Gastrocnemius medialis (tissue), 4 donors: ENCODE data around the gene CHST15.

ENCODE experiments used
- POLR2A ChIP-seq, 2 donors: fragments of 450-650 bp; IDR thresholded peaks; one replicate each; pipeline ENCODE4 v1.6.1; 2017; ENCODE audit warnings: antibody characterized with exemption in 2 of 2, mild to moderate bottlenecking in 2 of 2, moderate library complexity in 2 of 2
- TF ChIP-seq, protein P1 (sequence below), 5 experiments: fragments of 450-650 bp in 3 of 5; fragments of 200-600 bp in 2 of 5; sonication (generic) in 2 of 5; IDR thresholded peaks in 4 of 5; conservative IDR thresholded peaks in 1 of 5; 1 replicate in 4 of 5; 2 replicates in 1 of 5; pipeline ENCODE4 v1.5.1; 2016 to 2019; ENCODE audit warnings: antibody characterized with exemption in 5 of 5, mild to moderate bottlenecking in 3 of 5, moderate library complexity in 3 of 5

DNA sequence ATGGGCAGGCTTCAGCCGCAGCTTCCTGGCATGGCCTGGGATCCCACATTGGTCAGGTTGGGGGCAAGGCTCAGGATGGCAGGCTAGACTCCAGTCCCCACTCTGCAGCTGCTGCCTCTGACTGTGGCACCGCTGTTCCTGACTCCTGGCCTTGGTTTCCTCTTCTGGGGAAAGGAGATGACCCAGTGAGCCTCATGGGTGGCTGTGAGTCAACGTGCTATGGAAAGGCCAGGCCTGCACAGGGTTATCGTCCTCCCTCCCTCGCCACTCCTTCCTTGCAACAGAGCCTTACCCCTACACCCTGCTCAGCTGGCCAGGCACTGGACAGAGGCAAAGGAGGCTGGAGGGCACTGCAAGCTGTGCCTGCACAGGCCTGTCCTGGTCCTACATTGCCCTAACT lies 36.1 kb upstream of the CHST15 start:
- TF ChIP-seq, protein P1, sequence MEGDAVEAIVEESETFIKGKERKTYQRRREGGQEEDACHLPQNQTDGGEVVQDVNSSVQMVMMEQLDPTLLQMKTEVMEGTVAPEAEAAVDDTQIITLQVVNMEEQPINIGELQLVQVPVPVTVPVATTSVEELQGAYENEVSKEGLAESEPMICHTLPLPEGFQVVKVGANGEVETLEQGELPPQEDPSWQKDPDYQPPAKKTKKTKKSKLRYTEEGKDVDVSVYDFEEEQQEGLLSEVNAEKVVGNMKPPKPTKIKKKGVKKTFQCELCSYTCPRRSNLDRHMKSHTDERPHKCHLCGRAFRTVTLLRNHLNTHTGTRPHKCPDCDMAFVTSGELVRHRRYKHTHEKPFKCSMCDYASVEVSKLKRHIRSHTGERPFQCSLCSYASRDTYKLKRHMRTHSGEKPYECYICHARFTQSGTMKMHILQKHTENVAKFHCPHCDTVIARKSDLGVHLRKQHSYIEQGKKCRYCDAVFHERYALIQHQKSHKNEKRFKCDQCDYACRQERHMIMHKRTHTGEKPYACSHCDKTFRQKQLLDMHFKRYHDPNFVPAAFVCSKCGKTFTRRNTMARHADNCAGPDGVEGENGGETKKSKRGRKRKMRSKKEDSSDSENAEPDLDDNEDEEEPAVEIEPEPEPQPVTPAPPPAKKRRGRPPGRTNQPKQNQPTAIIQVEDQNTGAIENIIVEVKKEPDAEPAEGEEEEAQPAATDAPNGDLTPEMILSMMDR (IDR thresholded peaks at IDR 0.05 in 4 of 5, conservative IDR thresholded peaks at IDR 0.05 in 1 of 5): no peak
- no peak for TF ChIP-seq POLR2A (IDR thresholded peaks at IDR 0.05)
